HEK293 (cell line): ENCODE data around the gene NFIB.

Source experiments
- CTCF ChIA-PET: fragments of 350-600 bp; formaldehyde crosslinking; extraction: SDS; loops from one replicate; lab custom pipeline; 2021; ENCODE audit warnings: antibody characterized with exemption; lab: Yijun Ruan, JAX
- POLR2A ChIA-PET: fragments of 300-600 bp; formaldehyde crosslinking; extraction: SDS; loops from one replicate; lab custom pipeline; 2020; ENCODE audit warnings: antibody characterized with exemption, inconsistent platforms; lab: Yijun Ruan, JAX
- H3K27ac ChIP-seq: fragments of 200-500 bp; sonication (Bioruptor generic); 2 replicates; pipeline ENCODE4 v1.5.1; 2014; ENCODE audit warnings: low read depth, low read length, control low read depth, inconsistent platforms; ENCODE audit errors: extremely low read depth
- H3K36me3 ChIP-seq, 2 experiments: fragments of 200-500 bp in 1 of 2; sonication (Bioruptor generic) in 1 of 2; 1 replicate in 1 of 2; 2 replicates in 1 of 2; pipeline ENCODE4 v1.5.1; 2014 to 2017; ENCODE audit warnings: inconsistent platforms in 2 of 2, low read length in 2 of 2; ENCODE audit not compliant: control insufficient read depth in 2 of 2, insufficient read depth in 1 of 2
- H3K4me1 ChIP-seq: fragments of 200-500 bp; sonication (Bioruptor generic); 2 replicates; pipeline ENCODE4 v1.5.1; 2014; ENCODE audit warnings: mild to moderate bottlenecking, low read length, inconsistent platforms; ENCODE audit not compliant: control insufficient read depth, insufficient read depth
- H3K4me3 ChIP-seq: 2 replicates; pipeline ENCODE4 v1.5.1; 2011; ENCODE audit warnings: low read depth, mild to moderate bottlenecking, control low read depth, low read length, moderate library complexity
- H3K9me3 ChIP-seq: fragments of 200-500 bp; sonication (Bioruptor generic); 2 replicates; pipeline ENCODE4 v1.5.1; 2014; ENCODE audit warnings: low read depth, low read length, inconsistent platforms; ENCODE audit not compliant: control insufficient read depth, insufficient read depth
- FEZF1 ChIP-seq: fragments of 450-650 bp; formaldehyde crosslinking; IDR thresholded peaks from 2 replicates; pipeline ENCODE4 v1.5.1; 2016; ENCODE audit warnings: missing biosample characterization, missing genetic modification characterization
- GLI4 ChIP-seq: fragments of 450-650 bp; formaldehyde crosslinking; IDR thresholded peaks from 2 replicates; pipeline ENCODE4 v1.5.1; 2016; ENCODE audit warnings: missing biosample characterization, missing genetic modification characterization
- GLIS1 ChIP-seq: fragments of 450-650 bp; formaldehyde crosslinking; IDR thresholded peaks from 2 replicates; pipeline ENCODE4 v1.5.1; 2016; ENCODE audit warnings: missing biosample characterization, missing genetic modification characterization
- HOXA7 ChIP-seq: sonication (generic); formaldehyde crosslinking; IDR thresholded peaks from 2 replicates; pipeline ENCODE4 v1.8.1; 2022; ENCODE audit warnings: missing genetic modification reagents, borderline replicate concordance
- IKZF3 ChIP-seq: fragments of 450-650 bp; IDR thresholded peaks from 2 replicates; pipeline ENCODE4 v1.5.0; 2018; ENCODE audit warnings: missing biosample characterization, mild to moderate bottlenecking, missing genetic modification characterization, moderate library complexity
- KLF8 ChIP-seq: fragments of 450-650 bp; formaldehyde crosslinking; IDR thresholded peaks from 2 replicates; pipeline ENCODE4 v1.5.1; 2016; ENCODE audit warnings: missing biosample characterization, missing genetic modification characterization
- PRDM6 ChIP-seq: fragments of 450-650 bp; formaldehyde crosslinking; IDR thresholded peaks from 2 replicates; pipeline ENCODE4 v1.5.1; 2017; ENCODE audit warnings: missing biosample characterization, missing genetic modification characterization
- TRIM28 ChIP-seq: IDR thresholded peaks from 2 replicates; pipeline ENCODE4 v1.6.1; 2011; ENCODE audit warnings: low read length, control low read depth, borderline replicate concordance
- ZBTB11 ChIP-seq: fragments of 450-650 bp; formaldehyde crosslinking; conservative IDR thresholded peaks from 2 replicates; pipeline ENCODE4 v1.5.1; 2016; ENCODE audit warnings: low read depth, missing biosample characterization, missing genetic modification characterization
- ZBTB17 ChIP-seq: fragments of 450-650 bp; formaldehyde crosslinking; IDR thresholded peaks from 2 replicates; pipeline ENCODE4 v1.5.1; 2016; ENCODE audit warnings: missing biosample characterization, missing genetic modification characterization
- ZBTB21 ChIP-seq: fragments of 450-650 bp; formaldehyde crosslinking; IDR thresholded peaks from 2 replicates; pipeline ENCODE4 v1.5.1; 2017; ENCODE audit warnings: missing biosample characterization, missing genetic modification characterization
- ZIC2 ChIP-seq: fragments of 450-650 bp; formaldehyde crosslinking; IDR thresholded peaks from 2 replicates; pipeline ENCODE4 v1.5.1; 2016; ENCODE audit warnings: missing biosample characterization, missing genetic modification characterization
- ZNF10 ChIP-seq: fragments of 450-650 bp; formaldehyde crosslinking; IDR thresholded peaks from 2 replicates; pipeline ENCODE4 v1.5.1; 2017; ENCODE audit warnings: missing biosample characterization, missing genetic modification characterization
- ZNF140 ChIP-seq: fragments of 450-650 bp; formaldehyde crosslinking; IDR thresholded peaks from 2 replicates; pipeline ENCODE4 v1.5.1; 2016; ENCODE audit warnings: missing biosample characterization, missing genetic modification characterization
- ZNF169 ChIP-seq: fragments of 450-650 bp; formaldehyde crosslinking; IDR thresholded peaks from 2 replicates; pipeline ENCODE4 v1.5.1; 2016; ENCODE audit warnings: missing biosample characterization, missing genetic modification characterization
- ZNF202 ChIP-seq: fragments of 450-650 bp; formaldehyde crosslinking; IDR thresholded peaks from 2 replicates; pipeline ENCODE4 v1.5.1; 2016; ENCODE audit warnings: missing biosample characterization, missing genetic modification characterization, borderline replicate concordance
- ZNF23 ChIP-seq: fragments of 450-650 bp; formaldehyde crosslinking; IDR thresholded peaks from 2 replicates; pipeline ENCODE4 v1.5.1; 2016; ENCODE audit warnings: missing biosample characterization, missing genetic modification characterization, borderline replicate concordance
- ZNF335 ChIP-seq: fragments of 450-650 bp; formaldehyde crosslinking; conservative IDR thresholded peaks from 2 replicates; pipeline ENCODE4 v1.5.1; 2016; ENCODE audit warnings: missing biosample characterization, missing genetic modification characterization
- ZNF423 ChIP-seq: fragments of 450-650 bp; formaldehyde crosslinking; IDR thresholded peaks from 2 replicates; pipeline ENCODE4 v1.5.1; 2016; ENCODE audit warnings: missing biosample characterization, missing genetic modification characterization
- ZNF529 ChIP-seq: fragments of 450-650 bp; formaldehyde crosslinking; IDR thresholded peaks from 2 replicates; pipeline ENCODE4 v1.5.1; 2017; ENCODE audit warnings: missing genetic modification characterization, missing biosample characterization; ENCODE audit not compliant: insufficient replicate concordance
- ZNF548 ChIP-seq: fragments of 450-650 bp; formaldehyde crosslinking; IDR thresholded peaks from 2 replicates; pipeline ENCODE4 v1.5.1; 2016; ENCODE audit warnings: missing biosample characterization, missing genetic modification characterization
- ZNF558 ChIP-seq: fragments of 450-650 bp; formaldehyde crosslinking; IDR thresholded peaks from 2 replicates; pipeline ENCODE4 v1.5.1; 2016; ENCODE audit warnings: missing biosample characterization, missing genetic modification characterization
- ZNF596 ChIP-seq: fragments of 450-650 bp; IDR thresholded peaks from 2 replicates; pipeline ENCODE4 v1.5.0; 2018; ENCODE audit warnings: missing biosample characterization, mild to moderate bottlenecking, missing genetic modification characterization, moderate library complexity
- ZNF600 ChIP-seq: fragments of 450-650 bp; formaldehyde crosslinking; IDR thresholded peaks from 2 replicates; pipeline ENCODE4 v1.5.1; 2016; ENCODE audit warnings: missing biosample characterization, missing genetic modification characterization
- ZNF621 ChIP-seq: fragments of 450-650 bp; formaldehyde crosslinking; IDR thresholded peaks from 2 replicates; pipeline ENCODE4 v1.5.1; 2017; ENCODE audit warnings: missing biosample characterization, missing genetic modification characterization
- ZNF830 ChIP-seq: fragments of 450-650 bp; IDR thresholded peaks from 2 replicates; pipeline ENCODE4 v1.5.0; 2018; ENCODE audit warnings: missing biosample characterization, missing genetic modification characterization, low read depth, mild to moderate bottlenecking, moderate library complexity
- ZNF837 ChIP-seq: fragments of 450-650 bp; formaldehyde crosslinking; IDR thresholded peaks from 2 replicates; pipeline ENCODE4 v1.5.1; 2016; ENCODE audit warnings: missing biosample characterization, missing genetic modification characterization
- ZXDB ChIP-seq: fragments of 450-650 bp; formaldehyde crosslinking; IDR thresholded peaks from 2 replicates; pipeline ENCODE4 v1.5.1; 2016; ENCODE audit warnings: missing biosample characterization, missing genetic modification characterization
- TF ChIP-seq, protein P1 (sequence below): fragments of 450-650 bp; formaldehyde crosslinking; IDR thresholded peaks from 2 replicates; pipeline ENCODE4 v1.5.1; 2016; ENCODE audit warnings: missing biosample characterization, missing genetic modification characterization, low read depth
- TF ChIP-seq, protein P2 (sequence below): fragments of 450-650 bp; IDR thresholded peaks from 2 replicates; pipeline ENCODE4 v1.5.1; 2018; ENCODE audit warnings: missing biosample characterization, mild to moderate bottlenecking, missing genetic modification characterization

Gene NFIB

GRCh38 chr9:14251154-14252071, 62.5 kb downstream of the NFIB start:
- Histone ChIP-seq H3K36me3 (no peaks in the 10 kb centered on the region), H3K9me3 (no peaks in the 10 kb centered on the region), H3K4me1 (peaks cover 20% of the 10 kb centered on the region), H3K4me3 (no peak overlapping the region), H3K27ac (peak overlapping the region; percentile 27; the same call in 1 of the 2 replicates)
- ChIA-PET CTCF (interaction anchor here (0.6 to 1.6 kb wide), 4 partner anchors 53 to 236 kb away, joined by 3 to 5 read pairs (median 4); no protein-coding TSS in a partner anchor), POLR2A (no interaction called here)
- TF ChIP-seq ZNF10 (tag by site-specific recombination) (peak; percentile 77), IKZF3 (no peak), ZNF548 (tag by site-specific recombination) (no peak), ZNF169 (tag by site-specific recombination) (no peak), ZNF23 (tag by site-specific recombination) (no peak), ZNF558 (tag by site-specific recombination) (no peak), ZIC2 (tag by site-specific recombination) (no peak), ZBTB11 (tag by site-specific recombination) (no peak), ZNF202 (tag by site-specific recombination) (no peak), KLF8 (no peak), PRDM6 (tag by site-specific recombination) (peak; percentile 58), GLIS1 (no peak; the same call in 1 of the 2 replicates), ZNF335 (tag by site-specific recombination) (0 out of 2 replicates have a peak, but pooled peaks have one; percentile 21), ZNF830 (tag by site-specific recombination) (no peak), GLI4 (tag by site-specific recombination) (no peak), ZNF621 (no peak), ZNF423 (no peak), ZNF140 (tag by site-specific recombination) (no peak), ZXDB (tag by site-specific recombination) (peak; percentile 33), ZNF596 (0 out of 2 replicates have a peak, but pooled peaks have one; percentile 45), ZNF600 (tag by site-specific recombination) (peak; percentile 79; the same call in 1 of the 2 replicates), ZBTB17 (tag by site-specific recombination) (peak; percentile 69), ZNF529 (tag by site-specific recombination) (no peak), TRIM28 (no peak), HOXA7 (no peak), ZNF837 (tag by site-specific recombination) (no peak), FEZF1 (tag by site-specific recombination) (peak; percentile 89), ZBTB21 (no peak)
- TF ChIP-seq, protein P1, sequence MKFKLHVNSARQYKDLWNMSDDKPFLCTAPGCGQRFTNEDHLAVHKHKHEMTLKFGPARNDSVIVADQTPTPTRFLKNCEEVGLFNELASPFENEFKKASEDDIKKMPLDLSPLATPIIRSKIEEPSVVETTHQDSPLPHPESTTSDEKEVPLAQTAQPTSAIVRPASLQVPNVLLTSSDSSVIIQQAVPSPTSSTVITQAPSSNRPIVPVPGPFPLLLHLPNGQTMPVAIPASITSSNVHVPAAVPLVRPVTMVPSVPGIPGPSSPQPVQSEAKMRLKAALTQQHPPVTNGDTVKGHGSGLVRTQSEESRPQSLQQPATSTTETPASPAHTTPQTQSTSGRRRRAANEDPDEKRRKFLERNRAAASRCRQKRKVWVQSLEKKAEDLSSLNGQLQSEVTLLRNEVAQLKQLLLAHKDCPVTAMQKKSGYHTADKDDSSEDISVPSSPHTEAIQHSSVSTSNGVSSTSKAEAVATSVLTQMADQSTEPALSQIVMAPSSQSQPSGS (tag by site-specific recombination), result no peak
- TF ChIP-seq, protein P2, sequence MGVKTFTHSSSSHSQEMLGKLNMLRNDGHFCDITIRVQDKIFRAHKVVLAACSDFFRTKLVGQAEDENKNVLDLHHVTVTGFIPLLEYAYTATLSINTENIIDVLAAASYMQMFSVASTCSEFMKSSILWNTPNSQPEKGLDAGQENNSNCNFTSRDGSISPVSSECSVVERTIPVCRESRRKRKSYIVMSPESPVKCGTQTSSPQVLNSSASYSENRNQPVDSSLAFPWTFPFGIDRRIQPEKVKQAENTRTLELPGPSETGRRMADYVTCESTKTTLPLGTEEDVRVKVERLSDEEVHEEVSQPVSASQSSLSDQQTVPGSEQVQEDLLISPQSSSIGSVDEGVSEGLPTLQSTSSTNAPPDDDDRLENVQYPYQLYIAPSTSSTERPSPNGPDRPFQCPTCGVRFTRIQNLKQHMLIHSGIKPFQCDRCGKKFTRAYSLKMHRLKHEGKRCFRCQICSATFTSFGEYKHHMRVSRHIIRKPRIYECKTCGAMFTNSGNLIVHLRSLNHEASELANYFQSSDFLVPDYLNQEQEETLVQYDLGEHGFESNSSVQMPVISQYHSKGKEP, result no peak
